Stimulated activated CD8-positive, alpha-beta memory T cell treated with anti-CD3 and anti-CD28 coated beads, Interleukin-4, amount 100 ng/mL, for 1 hour (primary cell): ENCODE results near the gene LARP1.
"Not testable (repeated sequence)": the region's sequence is repeated elsewhere in the genome, so short reads cannot be mapped to it uniquely, and the experiment has no call there.

ENCODE experiments used
- DNase-seq, 2 donors: peaks; one replicate each; pipeline ENCODE4 v3.0.0-alpha.2; 2020; ENCODE audit warnings: low read depth in 2 of 2, low spot score in 1 of 2

Gene LARP1

GRCh38 chr5:154759868-154760267 is 4.7 kb downstream of the LARP1 start:
- DNase-seq: not testable (repeated sequence)

- no peak for DNase-seq
These were observed 6.0 kb downstream of the LARP1 start for GRCh38 chr5:154761046-154761736.

GRCh38 chr5:154762261-154762660 is 7.1 kb downstream of the LARP1 start:
- DNase-seq: no peak

- no peak for DNase-seq
These were observed 7.5 kb downstream of the LARP1 start for GRCh38 chr5:154762700-154763099.

GRCh38 chr5:154764967-154765366 is 9.8 kb downstream of the LARP1 start:
- DNase-seq: no peak

- no peak for DNase-seq
These were observed 10.3 kb downstream of the LARP1 start for GRCh38 chr5:154765396-154765925.

- no peak for DNase-seq
These were observed 11.5 kb downstream of the LARP1 start for GRCh38 chr5:154766558-154767281.

- DNase-seq: no peak
These were observed 12.4 kb downstream of the LARP1 start for GRCh38 chr5:154767576-154767975.

- DNase-seq: no peak
These were observed 13.0 kb downstream of the LARP1 start for GRCh38 chr5:154768207-154768606.

- DNase-seq: no peak
These were observed 14.9 kb downstream of the LARP1 start for GRCh38 chr5:154770111-154770510.

- DNase-seq: no peak
These were observed 16.3 kb downstream of the LARP1 start for GRCh38 chr5:154771383-154771901.

GRCh38 chr5:154773326-154773725 is 18.1 kb downstream of the LARP1 start:
- no peak for DNase-seq

GRCh38 chr5:154776167-154776566 is 21.0 kb downstream of the LARP1 start:
- no peak for DNase-seq

- DNase-seq: no peak
These were observed 23.4 kb downstream of the LARP1 start for GRCh38 chr5:154778534-154778933.

GRCh38 chr5:154779105-154779504 is 23.9 kb downstream of the LARP1 start:
- DNase-seq: no peak

GRCh38 chr5:154780128-154780527 is 25.0 kb downstream of the LARP1 start:
- no peak for DNase-seq

- no peak for DNase-seq
These were observed 27.1 kb downstream of the LARP1 start for GRCh38 chr5:154782326-154782725.

- DNase-seq: no peak
These were observed 27.8 kb downstream of the LARP1 start for GRCh38 chr5:154782812-154783592.

- DNase-seq: no peak
These were observed 28.7 kb downstream of the LARP1 start for GRCh38 chr5:154783774-154784460.

- no peak for DNase-seq
These were observed 29.7 kb downstream of the LARP1 start for GRCh38 chr5:154784856-154785255.

GRCh38 chr5:154786414-154786813 is 31.2 kb downstream of the LARP1 start:
- DNase-seq: no peak
